Peyer's patch (tissue), 4 donors: ENCODE data around the gene OMP.

ENCODE experiments used
- CTCF ChIP-seq, 6 experiments: fragments of 450-650 bp in 4 of 6; fragments of 200-600 bp in 2 of 6; sonication (generic) in 1 of 6; IDR thresholded peaks; one replicate each; pipeline ENCODE4 v1.5.1; 2017 to 2019; ENCODE audit warnings: antibody characterized with exemption in 6 of 6, mild to moderate bottlenecking in 3 of 6, moderate library complexity in 1 of 6
- POLR2A ChIP-seq, 2 donors: fragments of 450-650 bp; IDR thresholded peaks; one replicate each; pipeline ENCODE4 v1.5.1; 2017; ENCODE audit warnings: antibody characterized with exemption in 2 of 2, mild to moderate bottlenecking in 2 of 2, moderate library complexity in 2 of 2

- TF ChIP-seq CTCF (IDR thresholded peaks at IDR 0.05), result no peak
- no peak for TF ChIP-seq POLR2A (IDR thresholded peaks at IDR 0.05)
Observed at GRCh38 chr11:77149716-77150392, 47.2 kb downstream of the OMP start.
